Activated T-helper 2 cell treated with anti-CD3 and anti-CD28 coated beads, Interferon-gamma antibody, Interleukin-2, Interleukin-4, amounts not matched to agents 10 μg/mL and 5 μg/mL and 100 μg/mL, durations not matched to agents 14 hours and 24 hours and 36 hours (primary cell): ENCODE measurements around the gene LRRC8A. TPM values are rescaled to one million over a fixed set of nuclear protein-coding genes. Genes with fewer than 3 reads are reported as not detected.

ENCODE experiments used
- DNase-seq: peaks from one replicate; pipeline ENCODE4 v3.0.0; 2021; ENCODE audit warnings: low spot score
- H3K27ac Mint-ChIP-seq: one replicate; pipeline ENCODE4 v1.8.0; 2021; ENCODE audit warnings: mixed read lengths
- H3K27me3 Mint-ChIP-seq: one replicate; pipeline ENCODE4 v1.8.0; 2021; ENCODE audit warnings: low read depth, mixed read lengths
- H3K36me3 Mint-ChIP-seq: one replicate; pipeline ENCODE4 v1.8.0; 2021; ENCODE audit warnings: low read depth, mixed read lengths
- H3K4me1 Mint-ChIP-seq: one replicate; pipeline ENCODE4 v1.8.0; 2021; ENCODE audit warnings: low read depth, mixed read lengths
- H3K4me3 Mint-ChIP-seq: one replicate; pipeline ENCODE4 v1.8.0; 2021; ENCODE audit warnings: low read depth, mild to moderate bottlenecking, moderate library complexity, mixed read lengths
- H3K9me3 Mint-ChIP-seq: one replicate; pipeline ENCODE4 v1.8.0; 2021; ENCODE audit warnings: mixed read lengths
- intact Hi-C: fragments of 100-400 bp; cut with micrococcal nuclease; formaldehyde crosslinking; loops from one replicate; pipeline ENCODE4 v1.15.1; 2023
- total RNA-seq: library from RNA; stranded (reverse); gene quantifications from 2 replicates; pipeline ENCODE4 v1.2.3, GENCODE V29; 2022

The LRRC8A gene
- total RNA-seq, 1 donor from 2014 or later, result 25.4 TPM

DNA sequence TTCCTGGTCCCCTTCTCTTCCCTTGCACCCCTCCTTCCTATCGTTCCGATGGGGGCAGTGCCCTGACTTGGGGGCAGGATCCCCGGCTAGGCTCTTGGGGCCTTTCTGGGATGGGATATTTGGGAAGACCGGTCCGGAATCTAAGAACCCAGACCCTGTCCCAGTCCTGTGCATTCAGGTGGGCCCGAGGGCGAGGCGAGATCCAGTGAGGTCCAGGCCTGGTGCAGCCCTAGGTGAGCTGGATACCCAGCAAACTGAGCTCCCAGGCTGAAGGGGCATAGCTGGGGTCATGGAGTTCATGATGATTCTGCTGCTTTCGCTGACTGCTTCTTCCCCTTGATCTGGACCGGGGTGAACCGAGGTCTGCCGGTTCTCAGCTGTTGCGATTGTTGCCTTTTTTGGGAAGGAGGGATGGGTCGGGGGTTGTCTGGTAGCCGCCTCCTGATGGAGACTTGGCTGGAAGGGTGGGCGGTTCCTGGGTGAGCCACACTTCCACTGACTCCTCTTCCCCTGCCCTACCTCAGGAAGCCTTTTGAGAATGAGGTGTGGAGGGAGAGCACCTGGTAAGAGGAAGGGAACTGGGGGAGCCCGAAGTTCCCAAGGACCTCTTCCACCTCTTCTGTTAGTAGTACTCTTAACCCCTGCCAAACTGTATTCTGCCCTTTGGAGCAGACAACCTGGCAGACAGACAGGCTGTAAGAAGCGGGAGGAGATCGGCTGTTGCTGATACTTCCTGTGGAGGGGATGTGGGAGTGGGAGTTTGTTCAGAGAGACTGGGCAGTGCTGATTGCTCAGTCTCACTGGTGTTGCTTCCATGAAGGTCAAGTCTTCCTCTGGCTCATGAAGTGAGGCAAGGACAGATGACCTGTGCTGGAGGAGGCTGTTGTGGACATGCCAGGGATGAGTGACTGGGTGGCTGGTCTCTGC lies 1.0 kb downstream of the LRRC8A start:
- Mint-ChIP-seq H3K4me3 (peak overlapping the region; percentile 97), H3K27ac (peak overlapping the region; percentile 87), H3K4me1 (peaks cover 41% of the 10 kb centered on the region), H3K9me3 (no peaks in the 10 kb centered on the region), H3K36me3 (peaks cover 34% of the 10 kb centered on the region), H3K27me3 (no peaks in the 10 kb centered on the region)
- intact Hi-C loops, result loop anchor here (1.0 to 5.0 kb wide), 4 partner anchors 20 to 196 kb away; partner anchors contain the start of genes DOLK, NUP188, SET and TBC1D13
- DNase-seq, result no peak

DNA sequence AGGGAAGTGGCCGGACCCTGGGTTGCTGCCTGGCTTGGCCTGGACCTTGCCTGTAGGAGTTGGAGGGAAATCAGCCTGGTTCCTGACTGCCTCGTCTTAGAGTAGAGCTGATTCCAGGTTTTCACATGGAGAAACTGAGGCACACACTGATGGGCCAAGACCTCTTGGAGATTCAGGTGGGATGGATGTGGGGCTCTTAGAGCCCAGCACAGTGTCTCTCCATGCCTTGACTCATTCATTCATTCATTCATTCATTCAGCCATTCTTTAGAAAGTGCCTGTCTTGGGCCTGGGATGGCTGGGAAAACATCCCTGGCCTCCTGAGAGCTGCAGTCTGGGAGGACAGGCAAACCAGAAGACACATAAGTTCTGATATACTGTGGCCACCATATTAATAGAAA lies 2.2 kb downstream of the LRRC8A start:
- intact Hi-C loops, result loop anchor here (5.0 kb wide), 1 partner anchor 197 kb away; the partner anchor contains the start of gene SET
- peaks cover 41% of the 10 kb centered on the region for H3K4me1 Mint-ChIP-seq
- no peaks in the 10 kb centered on the region for H3K27me3 Mint-ChIP-seq

DNA sequence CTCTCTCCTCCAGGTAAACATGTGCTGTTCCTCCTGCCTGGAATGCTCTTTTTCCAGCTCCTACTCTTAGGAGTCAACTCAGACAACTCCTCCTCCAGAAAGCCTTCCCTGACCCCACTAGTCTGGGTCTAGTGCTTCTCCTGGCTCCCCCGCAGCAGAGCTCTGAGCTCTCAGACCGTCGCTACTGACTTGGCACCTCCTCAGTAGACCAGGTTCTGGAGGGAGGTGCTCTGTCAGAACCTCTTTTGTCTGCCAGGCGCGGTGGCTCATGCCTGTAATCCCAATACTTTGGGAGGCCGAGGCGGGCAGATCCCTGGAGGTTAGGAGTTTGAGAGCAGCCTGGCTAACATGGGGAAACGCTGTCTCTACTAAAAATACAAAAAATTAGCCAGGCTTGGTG lies 3.4 kb downstream of the LRRC8A start:
- no peak overlapping the region for H3K27ac Mint-ChIP-seq
- H3K4me3 Mint-ChIP-seq, result peak overlapping the region; percentile 23
- no peak for DNase-seq
- no peaks in the 10 kb centered on the region for H3K27me3 Mint-ChIP-seq
- intact Hi-C loops, result no loop called here
- peaks cover 37% of the 10 kb centered on the region for H3K4me1 Mint-ChIP-seq
- no peaks in the 10 kb centered on the region for H3K9me3 Mint-ChIP-seq
- peaks cover 52% of the 10 kb centered on the region for H3K36me3 Mint-ChIP-seq

More for the DNA sequence above, 2.2 kb downstream of the LRRC8A start:
- Mint-ChIP-seq H3K9me3 (no peaks in the 10 kb centered on the region), H3K36me3 (peaks cover 47% of the 10 kb centered on the region), H3K4me3 (peak overlapping the region; percentile 56), H3K27ac (no peak overlapping the region)
- DNase-seq, result no peak

DNA sequence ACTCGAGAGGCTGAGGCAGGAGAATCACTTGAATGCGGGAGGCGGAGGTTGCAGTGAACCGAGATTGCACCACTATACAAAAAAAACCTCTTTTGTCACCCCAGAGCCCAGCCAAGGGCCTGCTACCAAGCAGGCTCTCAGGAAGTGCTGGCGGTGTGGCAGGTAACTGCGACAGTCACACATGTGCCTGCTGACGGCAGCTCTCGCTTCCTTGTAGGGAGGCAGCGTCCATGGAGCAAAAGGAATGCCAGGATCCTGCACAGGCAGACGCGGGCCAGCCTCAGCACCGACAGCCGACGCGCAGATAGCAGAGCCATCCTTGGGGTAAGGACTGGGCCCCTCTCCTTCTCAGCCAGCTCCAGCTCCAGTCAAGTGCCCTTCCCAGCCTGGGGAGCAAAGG lies 3.9 kb downstream of the LRRC8A start:
- Mint-ChIP-seq H3K4me3 (no peak overlapping the region), H3K4me1 (peaks cover 34% of the 10 kb centered on the region), H3K27ac (peak overlapping the region; percentile 47)

DNA sequence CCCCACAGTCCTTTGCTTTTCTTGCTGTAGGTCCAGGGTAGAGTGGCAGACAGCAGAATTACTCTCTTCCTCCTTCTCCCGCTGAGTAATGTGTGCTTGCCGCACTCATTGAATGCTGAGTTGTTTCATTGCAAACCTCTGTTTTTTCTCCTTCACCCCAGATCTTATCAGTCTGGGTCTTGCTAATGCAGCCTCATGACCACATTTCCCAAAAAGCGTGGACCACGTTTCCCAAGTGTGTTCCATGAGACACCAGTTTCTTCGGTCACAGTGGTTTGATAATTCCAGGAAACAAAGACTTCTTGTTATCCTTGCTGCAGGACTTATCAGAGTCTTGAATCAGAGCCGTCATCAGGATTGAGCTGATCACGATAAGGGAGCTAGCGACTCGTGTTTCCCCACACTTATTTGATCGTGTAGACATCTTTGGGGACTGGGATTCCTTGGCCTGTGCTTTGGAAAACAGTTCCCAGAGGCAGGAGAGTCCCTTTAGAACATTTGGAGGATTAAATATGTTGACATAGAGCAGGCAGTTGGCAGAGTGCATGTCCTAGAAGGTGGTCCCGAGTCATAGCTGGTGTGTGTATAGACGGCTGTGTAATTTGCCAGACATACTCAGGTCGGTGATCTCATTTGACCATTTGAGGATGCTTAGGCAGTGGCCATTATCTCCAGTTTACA lies 4.4 kb downstream of the LRRC8A start:
- Mint-ChIP-seq H3K4me3 (no peak overlapping the region), H3K9me3 (no peaks in the 10 kb centered on the region), H3K36me3 (peaks cover 54% of the 10 kb centered on the region), H3K27ac (peak overlapping the region; percentile 47), H3K27me3 (no peaks in the 10 kb centered on the region), H3K4me1 (peaks cover 32% of the 10 kb centered on the region)
- no peak for DNase-seq
- intact Hi-C loops, result no loop called here

More for the DNA sequence above, 3.9 kb downstream of the LRRC8A start:
- peaks cover 54% of the 10 kb centered on the region for H3K36me3 Mint-ChIP-seq
- intact Hi-C loops, result no loop called here
- DNase-seq, result no peak
- H3K9me3 Mint-ChIP-seq, result no peaks in the 10 kb centered on the region
- no peaks in the 10 kb centered on the region for H3K27me3 Mint-ChIP-seq

DNA sequence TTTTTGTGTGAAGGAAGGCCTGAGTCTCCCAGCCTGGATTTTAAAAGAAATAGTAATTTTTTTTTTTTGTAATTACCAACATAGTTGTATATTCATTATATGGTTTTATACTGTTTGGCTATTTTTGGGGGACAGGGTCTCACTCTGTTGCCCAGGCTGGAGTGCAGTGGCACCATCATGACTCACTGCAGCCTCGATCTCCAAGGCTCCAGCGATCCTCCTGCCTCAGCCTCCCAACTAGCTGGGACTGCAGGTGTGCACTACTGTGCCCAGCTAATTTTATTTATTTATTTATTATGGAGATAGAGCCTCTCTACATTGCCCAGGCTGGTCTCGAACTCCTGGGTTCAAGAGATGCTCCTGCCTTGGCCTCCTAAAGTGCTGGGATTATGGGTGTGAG lies 5.1 kb downstream of the LRRC8A start:
- Mint-ChIP-seq H3K27me3 (no peaks in the 10 kb centered on the region), H3K27ac (no peak overlapping the region), H3K9me3 (no peaks in the 10 kb centered on the region), H3K4me1 (peaks cover 36% of the 10 kb centered on the region), H3K4me3 (no peak overlapping the region), H3K36me3 (peaks cover 59% of the 10 kb centered on the region)
- no peak for DNase-seq
- intact Hi-C loops, result no loop called here

DNA sequence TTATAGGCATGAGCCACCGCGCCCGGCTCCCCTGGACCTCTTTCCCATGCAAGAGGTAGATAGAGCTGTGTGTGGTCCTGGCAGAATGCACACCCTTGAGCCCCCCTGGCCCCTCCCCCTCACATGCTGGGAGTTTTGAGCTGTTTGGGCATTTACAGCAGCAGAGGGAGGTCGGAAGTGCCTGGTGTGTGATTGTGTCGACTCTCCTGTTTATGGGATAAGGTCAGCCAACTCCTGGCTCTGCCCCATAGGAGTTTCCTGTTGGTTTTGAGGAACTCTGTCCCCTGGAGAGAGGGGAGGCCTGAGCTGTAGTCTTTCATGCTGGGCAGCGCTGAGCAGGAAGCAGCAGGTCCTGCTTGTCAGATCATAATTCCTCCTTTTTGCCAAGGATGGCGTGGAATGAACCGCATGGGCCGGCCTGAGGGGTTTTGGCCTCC lies 6.0 kb downstream of the LRRC8A start:
- Mint-ChIP-seq H3K27me3 (no peaks in the 10 kb centered on the region), H3K4me1 (peaks cover 37% of the 10 kb centered on the region), H3K27ac (no peak overlapping the region), H3K9me3 (no peaks in the 10 kb centered on the region), H3K4me3 (no peak overlapping the region), H3K36me3 (peaks cover 58% of the 10 kb centered on the region)
- intact Hi-C loops, result no loop called here
- DNase-seq, result no peak

DNA sequence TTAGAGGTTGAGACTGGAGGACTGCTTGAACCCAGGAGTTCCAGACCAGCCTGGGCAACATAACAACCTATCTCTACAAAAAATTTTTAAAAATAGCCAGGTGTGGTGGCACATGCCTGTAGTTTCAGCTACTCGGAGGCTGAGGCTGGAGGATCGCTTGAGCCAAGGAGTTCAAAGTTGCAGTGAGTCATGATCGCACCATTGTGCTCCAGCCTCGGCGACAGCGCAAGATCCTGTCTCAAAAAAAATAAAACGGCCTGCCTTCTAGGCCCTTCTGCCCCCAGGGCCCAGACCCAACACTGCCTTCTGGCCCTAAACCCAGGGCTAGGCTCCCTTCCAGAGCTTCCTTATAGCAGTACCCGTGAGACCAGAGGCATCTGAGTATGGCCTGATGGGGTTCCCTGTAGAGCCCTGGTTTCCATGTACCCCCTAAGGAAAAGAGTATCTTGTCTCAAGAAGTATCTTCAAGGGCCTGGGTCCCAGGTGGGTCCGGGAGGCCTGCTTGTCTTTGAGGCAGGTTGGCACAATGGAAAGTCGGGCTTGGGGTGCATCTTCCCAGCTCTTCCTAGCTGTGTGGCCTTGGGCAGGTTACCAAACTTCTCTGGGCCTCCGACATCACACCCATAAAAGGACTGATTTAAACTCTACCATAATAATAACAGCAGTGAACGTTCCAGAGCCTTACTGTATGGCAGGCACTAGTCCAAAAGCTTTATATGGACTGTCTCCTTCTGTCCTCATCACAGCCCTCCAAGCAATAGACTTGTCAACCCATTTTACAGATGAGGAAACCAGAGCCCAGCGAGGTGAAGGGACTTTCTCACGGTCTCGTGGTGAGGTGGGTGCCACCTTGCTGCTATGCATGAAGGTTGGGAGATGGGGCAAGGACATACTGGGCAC lies 9.6 kb downstream of the LRRC8A start:
- no peak for DNase-seq
- Mint-ChIP-seq H3K27me3 (no peaks in the 10 kb centered on the region), H3K9me3 (no peaks in the 10 kb centered on the region), H3K4me1 (peaks cover 26% of the 10 kb centered on the region), H3K36me3 (peaks cover 55% of the 10 kb centered on the region), H3K27ac (no peak overlapping the region), H3K4me3 (no peak overlapping the region)
- intact Hi-C loops, result no loop called here

DNA sequence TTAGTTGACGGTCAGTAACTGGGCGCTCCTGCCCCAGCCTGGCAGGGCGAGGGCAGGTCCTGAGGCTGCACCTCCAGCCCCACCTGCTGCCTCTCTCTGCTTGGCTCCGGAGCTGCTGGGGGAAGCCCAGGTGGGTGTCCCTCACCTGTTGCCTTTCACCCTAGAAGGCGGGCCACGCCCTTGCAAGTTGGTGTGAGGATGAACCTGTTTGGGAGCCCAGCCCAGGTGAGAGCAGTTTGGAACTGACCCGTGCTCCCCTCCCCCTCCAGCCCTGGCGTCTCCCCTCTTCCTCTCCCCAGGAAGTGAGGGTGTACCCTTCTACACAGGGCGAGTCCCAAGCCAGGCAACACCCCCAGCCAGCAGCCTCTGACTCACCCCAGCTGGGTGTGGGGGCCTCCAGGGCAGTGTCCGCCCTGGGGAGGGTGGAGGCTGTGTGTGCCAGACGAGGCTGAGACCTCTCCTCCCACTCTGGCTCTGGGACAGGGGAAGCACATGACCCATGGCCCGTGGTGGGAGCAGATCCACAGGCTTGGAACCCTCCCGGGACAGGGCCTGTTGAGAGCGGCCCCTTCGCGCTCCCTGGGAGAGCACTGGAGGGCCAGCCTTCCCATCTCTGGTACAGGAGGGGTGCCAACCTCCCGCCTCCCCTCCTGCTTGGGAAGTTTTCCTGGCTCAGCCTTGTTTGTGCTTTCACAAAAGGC lies 10.4 kb downstream of the LRRC8A start:
- Mint-ChIP-seq H3K9me3 (no peaks in the 10 kb centered on the region), H3K27me3 (no peaks in the 10 kb centered on the region), H3K4me3 (no peak overlapping the region), H3K27ac (no peak overlapping the region), H3K36me3 (peaks cover 57% of the 10 kb centered on the region), H3K4me1 (peaks cover 27% of the 10 kb centered on the region)
- no peak for DNase-seq
- intact Hi-C loops, result no loop called here

DNA sequence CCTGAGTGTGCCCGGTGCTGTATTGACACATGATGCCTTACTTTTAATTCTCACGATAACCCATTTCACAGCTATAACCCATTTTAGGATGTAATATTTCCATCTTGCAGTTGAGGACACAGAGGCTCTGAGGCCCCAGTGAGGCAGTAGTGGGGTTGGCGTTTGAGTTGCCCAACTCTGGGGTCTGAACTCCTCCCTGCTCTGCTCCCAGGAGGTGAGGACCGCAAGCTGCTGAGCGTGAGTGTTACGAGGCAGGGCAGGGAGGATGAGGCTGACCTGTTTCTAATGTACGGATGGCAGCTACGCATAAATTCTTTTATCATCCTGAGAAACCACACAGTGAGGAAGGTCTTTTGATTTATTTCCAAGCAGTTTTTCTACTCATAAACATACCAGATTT lies 11.4 kb downstream of the LRRC8A start:
- H3K4me1 Mint-ChIP-seq, result peaks cover 31% of the 10 kb centered on the region
- peak overlapping the region; percentile 27 for H3K27ac Mint-ChIP-seq
- intact Hi-C loops, result no loop called here
- H3K4me3 Mint-ChIP-seq, result no peak overlapping the region
- H3K36me3 Mint-ChIP-seq, result peaks cover 54% of the 10 kb centered on the region
- DNase-seq, result no peak
- H3K27me3 Mint-ChIP-seq, result no peaks in the 10 kb centered on the region
- H3K9me3 Mint-ChIP-seq, result no peaks in the 10 kb centered on the region

DNA sequence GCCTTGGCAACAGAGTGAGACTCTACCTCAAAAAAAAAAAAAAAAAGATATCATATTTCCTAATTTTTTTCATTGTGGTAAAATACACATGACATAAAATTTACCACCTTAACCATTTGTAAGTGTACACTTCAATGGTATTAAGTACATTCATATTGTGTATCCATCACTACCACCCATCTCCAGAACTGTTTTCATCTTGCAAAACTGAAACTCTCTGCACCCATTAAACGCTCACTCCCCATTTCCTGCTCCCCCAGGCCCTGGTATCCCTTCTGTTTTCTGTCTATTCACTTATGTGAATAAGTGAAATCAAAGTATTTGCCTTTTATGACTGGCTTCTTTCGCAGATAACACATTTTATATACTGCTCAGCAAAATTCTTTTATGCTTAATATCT lies 12.8 kb downstream of the LRRC8A start:
- Mint-ChIP-seq H3K9me3 (no peaks in the 10 kb centered on the region), H3K4me1 (peaks cover 44% of the 10 kb centered on the region), H3K36me3 (peaks cover 54% of the 10 kb centered on the region), H3K27ac (peak overlapping the region; percentile 71), H3K27me3 (no peaks in the 10 kb centered on the region), H3K4me3 (no peak overlapping the region)
- intact Hi-C loops, result no loop called here
- peak; percentile 31 for DNase-seq

DNA sequence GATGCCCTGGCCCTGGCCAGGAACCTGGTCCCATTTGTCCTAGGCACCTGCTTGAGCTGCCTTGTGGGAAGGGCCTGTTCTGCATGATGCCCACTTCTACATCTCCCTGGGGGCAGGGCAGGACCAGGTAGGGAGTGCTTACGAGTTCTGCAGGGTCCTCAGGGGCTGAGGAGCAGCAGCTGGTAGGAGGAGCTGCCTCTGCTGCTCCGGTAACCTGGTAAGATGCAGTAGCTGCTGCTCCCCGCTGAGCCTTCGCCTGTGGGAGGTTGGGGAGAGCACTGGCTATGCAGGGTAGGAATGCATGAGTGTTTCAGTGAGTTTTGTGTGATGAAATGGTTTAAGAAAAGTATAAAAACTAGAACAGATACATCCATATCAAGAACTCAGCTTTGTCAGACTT lies 13.6 kb downstream of the LRRC8A start:
- peaks cover 50% of the 10 kb centered on the region for H3K4me1 Mint-ChIP-seq
- H3K4me3 Mint-ChIP-seq, result no peak overlapping the region
- no peaks in the 10 kb centered on the region for H3K27me3 Mint-ChIP-seq
- DNase-seq, result no peak
- intact Hi-C loops, result no loop called here
- H3K36me3 Mint-ChIP-seq, result peaks cover 51% of the 10 kb centered on the region
- H3K27ac Mint-ChIP-seq, result no peak overlapping the region
- no peaks in the 10 kb centered on the region for H3K9me3 Mint-ChIP-seq
